GM23338 (cell line): ENCODE results near the gene LTBP2. TPM values are rescaled to one million over a fixed set of nuclear protein-coding genes. Genes with fewer than 3 reads are reported as not detected.

Source experiments
- ATAC-seq: fragments of 200-7000 bp; cut with Tn5 transposase; 3 replicates; pipeline ENCODE4 v1.9.1; 2020
- DNase-seq: peaks from one replicate; pipeline ENCODE4 v3.0.0-alpha.2; 2015; ENCODE audit warnings: low spot score
- H2AFZ ChIP-seq: fragments of 200-600 bp; sonication (generic); 2 replicates; pipeline ENCODE4 v1.8.0; 2016; ENCODE audit warnings: antibody characterized with exemption, mild to moderate bottlenecking, moderate library complexity
- H3F3A ChIP-seq: fragments of 200-600 bp; sonication (generic); replicated peaks from 2 replicates; pipeline ENCODE4 v1.8.0; 2017; ENCODE audit warnings: antibody characterized with exemption, mixed run types, low read depth
- H3K27ac ChIP-seq: fragments of 200-600 bp; sonication (generic); 2 replicates; pipeline ENCODE4 v1.6.1; 2016; ENCODE audit warnings: low read depth
- H3K27me3 ChIP-seq: fragments of 200-600 bp; sonication (generic); 2 replicates; pipeline ENCODE4 v1.8.0; 2016; ENCODE audit warnings: mild to moderate bottlenecking, mixed run types, moderate library complexity; ENCODE audit not compliant: insufficient read depth
- H3K36me3 ChIP-seq: fragments of 200-600 bp; sonication (generic); 2 replicates; pipeline ENCODE4 v1.8.0; 2016; ENCODE audit warnings: mild to moderate bottlenecking; ENCODE audit not compliant: insufficient read depth
- H3K4me1 ChIP-seq: fragments of 200-600 bp; sonication (generic); 2 replicates; pipeline ENCODE4 v1.8.0; 2016; ENCODE audit warnings: mild to moderate bottlenecking, moderate library complexity; ENCODE audit not compliant: insufficient read depth
- H3K4me2 ChIP-seq: fragments of 200-600 bp; sonication (generic); 2 replicates; pipeline ENCODE4 v1.7.1; 2017; ENCODE audit warnings: mixed run types
- H3K4me3 ChIP-seq: fragments of 200-600 bp; sonication (generic); 2 replicates; pipeline ENCODE4 v1.6.1; 2016; ENCODE audit warnings: mixed run types
- H3K79me2 ChIP-seq: fragments of 200-600 bp; sonication (generic); replicated peaks from 2 replicates; pipeline ENCODE4 v1.8.0; 2017; ENCODE audit warnings: mild to moderate bottlenecking; ENCODE audit not compliant: insufficient read depth
- H3K9me2 ChIP-seq: fragments of 200-600 bp; sonication (generic); 2 replicates; pipeline ENCODE4 v1.8.0; 2017; ENCODE audit not compliant: insufficient read depth
- H4K20me1 ChIP-seq: fragments of 200-600 bp; sonication (generic); replicated peaks from 2 replicates; pipeline ENCODE4 v1.8.0; 2017; ENCODE audit warnings: mild to moderate bottlenecking; ENCODE audit not compliant: insufficient read depth
- H3K27ac Mint-ChIP-seq: 2 replicates; pipeline ENCODE4 v1.8.0; 2020; ENCODE audit warnings: inconsistent platforms, mild to moderate bottlenecking, moderate library complexity, mixed read lengths
- H3K27me3 Mint-ChIP-seq: 3 replicates; pipeline ENCODE4 v1.8.0; 2022; ENCODE audit warnings: low read depth, mild to moderate bottlenecking, moderate library complexity, mixed read lengths, inconsistent platforms; ENCODE audit not compliant: insufficient read depth, poor library complexity
- H3K36me3 Mint-ChIP-seq: 3 replicates; pipeline ENCODE4 v1.8.0; 2021; ENCODE audit warnings: low read depth, mild to moderate bottlenecking, inconsistent platforms, moderate library complexity, mixed read lengths
- H3K4me1 Mint-ChIP-seq: 3 replicates; pipeline ENCODE4 v1.8.0; 2020; ENCODE audit warnings: mild to moderate bottlenecking, inconsistent platforms, mixed read lengths
- H3K4me3 Mint-ChIP-seq: 3 replicates; pipeline ENCODE4 v1.8.0; 2021; ENCODE audit warnings: moderate library complexity, mild to moderate bottlenecking, inconsistent platforms, mixed read lengths
- H3K9me3 Mint-ChIP-seq: 3 replicates; pipeline ENCODE4 v1.8.0; 2020; ENCODE audit warnings: moderate library complexity, mild to moderate bottlenecking, inconsistent platforms, mixed read lengths
- CTCF ChIP-seq, 2 experiments: fragments of 200-600 bp in 1 of 2; sonication (generic) in 1 of 2; conservative IDR thresholded peaks; 2 replicates each; pipeline versions ENCODE4 v1.5.1 to v1.6.1; 2016 to 2017; ENCODE audit warnings: antibody characterized with exemption in 2 of 2, low read depth in 2 of 2, mild to moderate bottlenecking in 2 of 2, moderate library complexity in 1 of 2
- ETS1 ChIP-seq: IDR thresholded peaks from 2 replicates; pipeline ENCODE4 v1.6.1; 2016; ENCODE audit warnings: antibody characterized with exemption
- REST ChIP-seq: IDR thresholded peaks from one replicate; pipeline ENCODE4 v1.6.1; 2018; ENCODE audit warnings: antibody characterized with exemption; ENCODE audit not compliant: unreplicated experiment
- STAT1 ChIP-seq: IDR thresholded peaks from one replicate; pipeline ENCODE4 v1.6.1; 2016; ENCODE audit warnings: antibody characterized with exemption; ENCODE audit not compliant: unreplicated experiment
- ZNF331 ChIP-seq: fragments of 250-450 bp; sonication (Bioruptor Pico); IDR thresholded peaks from 2 replicates; pipeline ENCODE4 v1.5.0; 2020; ENCODE audit warnings: low read depth, mild to moderate bottlenecking, moderate library complexity
- polyA plus RNA-seq: library from polyadenylated mRNA; unstranded; fragments of >200 nt; fragmentation: Nextera tagmentation; extraction: Ambion mirVana; gene quantifications from 2 replicates; pipeline ENCODE4 v1.2.1, GENCODE V29; 2016
- total RNA-seq: library from RNA; depleted of rRNA; stranded (reverse); fragments of >200 nt; shearing (Covaris generic); gene quantifications from 2 replicates; pipeline ENCODE4 v1.2.3, GENCODE V29; 2014

LTBP2 gene
- total and polyA plus RNA-seq, 2 experiments from 2014 or later: 0.27 to 0.49 TPM

GRCh38 chr14:74502236-74503019 lies 109.6 kb downstream of the LTBP2 start:
- H3K27ac ChIP-seq: no peak overlapping the region
- H3K79me2 ChIP-seq: no peaks in the 10 kb centered on the region
- no peak overlapping the region for H3K4me3 ChIP-seq
- peaks cover 15% of the 10 kb centered on the region; the same call in 1 of the 2 replicates for H3F3A ChIP-seq
- H3K4me2 ChIP-seq: no peak overlapping the region
- no peaks in the 10 kb centered on the region for H4K20me1 ChIP-seq
- peaks cover 23% of the 10 kb centered on the region for H3K4me1 ChIP-seq
- DNase-seq (peak; percentile 83), ATAC-seq (peak; percentile 58)
- H3K9me2 ChIP-seq: no peaks in the 10 kb centered on the region
- Mint-ChIP-seq H3K4me1 (peaks cover 39% of the 10 kb centered on the region), H3K27ac (peak overlapping the region; percentile 37; the same call in 1 of the 2 replicates), H3K9me3 (no peaks in the 10 kb centered on the region), H3K4me3 (no peak overlapping the region), H3K27me3 (peaks cover 6% of the 10 kb centered on the region), H3K36me3 (no peaks in the 10 kb centered on the region; the same call in 2 of the 3 replicates)
- no peaks in the 10 kb centered on the region for H3K27me3 ChIP-seq
- H2AFZ ChIP-seq: no peak overlapping the region
- no peaks in the 10 kb centered on the region for H3K36me3 ChIP-seq
- no peak for TF ChIP-seq ZNF331 (CRISPR knock-in tag)
- TF ChIP-seq CTCF (conservative IDR thresholded peaks at IDR 0.05; ENCODE audit: low read depth in 2 of 2): peak; percentile 64 to 73

GRCh38 chr14:74501691-74502090 lies 110.3 kb downstream of the LTBP2 start:
- no peak overlapping the region for H3K4me3 Mint-ChIP-seq
- peak overlapping the region; percentile 8; the same call in 1 of the 2 replicates for H3K4me3 ChIP-seq
- no peaks in the 10 kb centered on the region for H3K27me3 ChIP-seq
- H3F3A ChIP-seq: peaks cover 15% of the 10 kb centered on the region; the same call in 1 of the 2 replicates
- H3K4me1 Mint-ChIP-seq: peaks cover 37% of the 10 kb centered on the region
- H3K4me1 ChIP-seq: peaks cover 23% of the 10 kb centered on the region
- H3K9me2 ChIP-seq: no peaks in the 10 kb centered on the region
- no peaks in the 10 kb centered on the region for H3K79me2 ChIP-seq
- H3K9me3 Mint-ChIP-seq: no peaks in the 10 kb centered on the region
- H3K27me3 Mint-ChIP-seq: peaks cover 6% of the 10 kb centered on the region
- no peak for DNase-seq
- H3K36me3 ChIP-seq: no peaks in the 10 kb centered on the region
- peaks cover under 1% of the 10 kb centered on the region; the same call in 1 of the 3 replicates for H3K36me3 Mint-ChIP-seq
- peak overlapping the region; percentile 53; the same call in 1 of the 2 replicates for H2AFZ ChIP-seq
- TF ChIP-seq ETS1: no peak
- TF ChIP-seq STAT1: no peak
- TF ChIP-seq REST: no peak
- no peak for ATAC-seq
- H3K27ac ChIP-seq: no peak overlapping the region
- no peaks in the 10 kb centered on the region for H4K20me1 ChIP-seq
- H3K4me2 ChIP-seq: peak overlapping the region; percentile 74
- H3K27ac Mint-ChIP-seq: peak overlapping the region; percentile 89; the same call in 1 of the 2 replicates
